Lower leg skin (tissue), 3 donors: ENCODE data around the gene KCNA5.

Experiments used
- CTCF ChIP-seq, 3 donors: fragments of 450-650 bp; IDR thresholded peaks; one replicate each; pipeline ENCODE4 v1.5.1; 2016; ENCODE audit warnings: antibody characterized with exemption in 3 of 3, mild to moderate bottlenecking in 3 of 3, moderate library complexity in 2 of 3
- POLR2A ChIP-seq, 2 donors: fragments of 450-650 bp; IDR thresholded peaks; one replicate each; pipeline ENCODE4 v1.6.1; 2016 to 2017; ENCODE audit warnings: antibody characterized with exemption in 2 of 2, mild to moderate bottlenecking in 1 of 2, moderate library complexity in 1 of 2

DNA sequence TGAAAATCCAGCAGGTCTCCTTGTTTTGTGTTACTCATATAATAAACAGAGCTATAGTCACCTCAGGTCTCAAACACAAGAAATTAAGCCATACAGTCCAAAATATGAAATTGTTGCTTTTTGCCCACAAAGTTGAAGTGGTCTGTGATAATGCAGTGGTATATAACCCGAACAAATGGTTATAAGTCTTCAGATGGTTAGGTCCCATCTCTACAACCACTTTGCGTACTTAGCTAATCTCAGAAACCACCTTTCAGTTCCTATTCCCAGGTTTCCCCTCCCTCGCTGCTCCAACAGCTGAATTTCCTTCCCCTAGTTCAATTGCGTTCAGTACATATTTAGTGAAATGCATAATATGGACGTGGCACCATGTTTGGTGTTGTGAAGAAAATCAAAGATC is 3.3 kb upstream of the KCNA5 start:
- TF ChIP-seq CTCF (IDR thresholded peaks at IDR 0.05) = no peak
- no peak for TF ChIP-seq POLR2A (IDR thresholded peaks at IDR 0.05)
